ENCODE data around the gene KCNH4.

The KCNH4 gene

GRCh38 chr17:42111265-42111636 lies 69.7 kb downstream of the KCNH4 start:
- Mint-ChIP-seq H3K4me3 (no peak overlapping the region), H3K27ac (no peak overlapping the region), H3K4me1 (peaks cover 11% of the 10 kb centered on the region), H3K36me3 (ENCODE audit: low read depth) (no peaks in the 10 kb centered on the region), H3K27me3 (ENCODE audit: low read depth) (peaks cover 17% of the 10 kb centered on the region), H3K9me3 (no peaks in the 10 kb centered on the region)
- TF ChIP-seq, protein P1, sequence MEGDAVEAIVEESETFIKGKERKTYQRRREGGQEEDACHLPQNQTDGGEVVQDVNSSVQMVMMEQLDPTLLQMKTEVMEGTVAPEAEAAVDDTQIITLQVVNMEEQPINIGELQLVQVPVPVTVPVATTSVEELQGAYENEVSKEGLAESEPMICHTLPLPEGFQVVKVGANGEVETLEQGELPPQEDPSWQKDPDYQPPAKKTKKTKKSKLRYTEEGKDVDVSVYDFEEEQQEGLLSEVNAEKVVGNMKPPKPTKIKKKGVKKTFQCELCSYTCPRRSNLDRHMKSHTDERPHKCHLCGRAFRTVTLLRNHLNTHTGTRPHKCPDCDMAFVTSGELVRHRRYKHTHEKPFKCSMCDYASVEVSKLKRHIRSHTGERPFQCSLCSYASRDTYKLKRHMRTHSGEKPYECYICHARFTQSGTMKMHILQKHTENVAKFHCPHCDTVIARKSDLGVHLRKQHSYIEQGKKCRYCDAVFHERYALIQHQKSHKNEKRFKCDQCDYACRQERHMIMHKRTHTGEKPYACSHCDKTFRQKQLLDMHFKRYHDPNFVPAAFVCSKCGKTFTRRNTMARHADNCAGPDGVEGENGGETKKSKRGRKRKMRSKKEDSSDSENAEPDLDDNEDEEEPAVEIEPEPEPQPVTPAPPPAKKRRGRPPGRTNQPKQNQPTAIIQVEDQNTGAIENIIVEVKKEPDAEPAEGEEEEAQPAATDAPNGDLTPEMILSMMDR (IDR thresholded peaks at IDR 0.05; ENCODE audit: unreplicated experiment in 3 of 3): no peak

- peak overlapping the region in 2 of 3 experiments; percentile 59 to 72 for H3K4me3 Mint-ChIP-seq
- TF ChIP-seq, protein P1 (IDR thresholded peaks at IDR 0.05; ENCODE audit: unreplicated experiment in 3 of 3): no peak
- H3K27me3 Mint-ChIP-seq (ENCODE audit: low read depth): peaks cover 13% of the 10 kb centered on the region
- no peaks in the 10 kb centered on the region for H3K36me3 Mint-ChIP-seq (ENCODE audit: low read depth)
- no peaks in the 10 kb centered on the region for H3K9me3 Mint-ChIP-seq
- H3K4me1 Mint-ChIP-seq: peaks cover 11% of the 10 kb centered on the region
- H3K27ac Mint-ChIP-seq: peak overlapping the region in 1 of 3 experiments; percentile 16
These were observed 70.4 kb downstream of the KCNH4 start for GRCh38 chr17:42110301-42111264.

DNA sequence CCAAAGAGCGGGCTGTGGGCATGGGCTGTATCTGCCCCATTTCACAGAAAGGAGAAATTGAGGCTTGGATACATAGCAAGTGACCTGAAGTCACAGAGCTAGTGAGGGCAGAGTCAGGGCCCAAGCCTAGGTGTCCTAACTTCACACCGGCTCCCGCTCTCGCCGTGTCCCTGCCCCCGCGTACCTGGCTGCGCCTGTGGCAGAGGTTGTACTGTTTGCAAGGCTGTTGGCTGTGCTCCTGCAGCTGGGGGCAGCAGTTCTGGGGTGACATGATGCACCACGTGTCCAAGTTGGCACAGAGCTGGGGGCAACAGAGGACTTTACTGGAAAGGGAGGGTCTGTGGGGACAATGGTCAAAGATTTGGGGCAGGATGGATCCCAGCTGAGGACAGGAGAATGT lies 71.9 kb downstream of the KCNH4 start:
- no peak overlapping the region for H3K4me3 Mint-ChIP-seq
- H3K36me3 Mint-ChIP-seq (ENCODE audit: low read depth): no peaks in the 10 kb centered on the region
- no peak overlapping the region for H3K27ac Mint-ChIP-seq
- no peaks in the 10 kb centered on the region for H3K9me3 Mint-ChIP-seq
- TF ChIP-seq, protein P1 (IDR thresholded peaks at IDR 0.05; ENCODE audit: unreplicated experiment in 3 of 3): no peak
- peaks cover 11% of the 10 kb centered on the region for H3K4me1 Mint-ChIP-seq
- H3K27me3 Mint-ChIP-seq (ENCODE audit: low read depth): peaks cover 21% of the 10 kb centered on the region

DNA sequence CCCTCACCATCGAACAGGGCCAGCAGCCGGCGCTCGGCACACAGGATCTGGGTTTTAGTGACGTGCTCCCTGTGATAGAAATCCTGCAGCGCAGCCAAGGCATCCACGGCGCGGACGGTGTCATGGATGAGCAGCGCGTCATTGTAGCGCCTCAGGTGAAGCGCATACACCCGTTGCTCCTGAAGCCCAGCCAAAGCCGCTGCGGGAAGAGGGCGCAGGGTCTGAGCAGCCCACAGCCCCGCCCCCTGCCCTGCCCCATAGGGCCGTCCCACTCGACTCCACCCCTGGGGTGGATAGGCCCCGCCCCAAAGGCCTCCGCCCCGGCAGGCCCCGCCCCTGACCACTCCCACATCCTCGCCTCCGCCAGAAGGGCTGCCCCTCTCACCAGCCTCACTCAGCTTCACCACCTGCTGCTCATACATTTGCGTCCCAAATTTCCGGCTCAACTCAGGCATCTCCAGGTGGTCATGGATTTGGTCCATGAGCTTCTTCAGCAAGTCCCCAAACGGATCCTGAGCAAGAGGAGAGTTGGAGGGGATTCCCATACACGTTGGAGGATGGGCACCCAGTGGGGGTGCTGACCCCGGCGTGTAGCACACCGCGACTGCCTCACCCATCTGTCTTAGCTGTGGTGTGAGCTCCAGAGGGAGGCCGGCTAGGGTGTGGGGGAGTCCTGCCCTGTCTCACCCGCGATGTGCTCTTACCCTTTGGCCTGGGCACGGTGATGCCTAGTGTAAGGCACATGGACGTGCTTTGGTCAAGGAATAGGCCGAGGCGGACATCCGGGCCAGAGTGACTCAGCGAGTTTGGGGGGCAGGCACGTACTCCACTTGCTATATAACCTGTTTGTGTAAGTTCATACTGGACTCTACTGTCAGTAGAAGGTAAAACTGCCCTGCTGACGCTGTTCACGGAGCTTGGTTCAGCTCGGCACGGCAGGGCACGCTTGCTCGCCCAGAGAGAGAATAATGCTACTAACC lies 73.1 kb downstream of the KCNH4 start:
- H3K27me3 Mint-ChIP-seq (ENCODE audit: low read depth): peaks cover 26% of the 10 kb centered on the region
- H3K36me3 Mint-ChIP-seq (ENCODE audit: low read depth): no peaks in the 10 kb centered on the region
- H3K4me1 Mint-ChIP-seq: peaks cover 11% of the 10 kb centered on the region
- peak overlapping the region in 2 of 3 experiments; percentile 51 to 61 for H3K4me3 Mint-ChIP-seq
- TF ChIP-seq, protein P1 (IDR thresholded peaks at IDR 0.05; ENCODE audit: unreplicated experiment in 3 of 3): no peak
- H3K27ac Mint-ChIP-seq: no peak overlapping the region
- H3K9me3 Mint-ChIP-seq: no peaks in the 10 kb centered on the region

- no peak overlapping the region for H3K4me3 Mint-ChIP-seq
- H3K27ac Mint-ChIP-seq: no peak overlapping the region
- TF ChIP-seq, protein P1 (IDR thresholded peaks at IDR 0.05; ENCODE audit: unreplicated experiment in 3 of 3): no peak
- H3K9me3 Mint-ChIP-seq: no peaks in the 10 kb centered on the region
- H3K27me3 Mint-ChIP-seq (ENCODE audit: low read depth): peaks cover 32% of the 10 kb centered on the region
- no peaks in the 10 kb centered on the region for H3K36me3 Mint-ChIP-seq (ENCODE audit: low read depth)
- peaks cover 4% of the 10 kb centered on the region for H3K4me1 Mint-ChIP-seq
These were observed 73.8 kb downstream of the KCNH4 start for GRCh38 chr17:42107124-42107523.

Measured in nephron (organoid).